Measurements from ENCODE around the gene CISD2.
"Not testable (repeated sequence)": the region's sequence is repeated elsewhere in the genome, so short reads cannot be mapped to it uniquely, and the experiment has no call there.

Gene CISD2

GRCh38 chr4:102862016-102862415 is 6.8 kb upstream of the CISD2 start:
- DNase-seq (ENCODE audit: low read depth, low spot score) = no peak
- Histone ChIP-seq H3K9me3 (ENCODE audit: low read depth, low read length) (no peaks in the 10 kb centered on the region), H3K36me3 (ENCODE audit: insufficient read depth, low read length) (no peaks in the 10 kb centered on the region; the same call in 1 of the 2 replicates), H3K27ac (no peak overlapping the region), H3K9ac (ENCODE audit: insufficient read length) (no peak overlapping the region), H3K4me3 (no peak overlapping the region)
- no peak for TF ChIP-seq EZH2 (IDR thresholded peaks at IDR 0.05)
- no peak for TF ChIP-seq POLR2AphosphoS5 (IDR thresholded peaks at IDR 0.05; ENCODE audit: borderline replicate concordance, low read depth, low read length)

GRCh38 chr4:102862747-102863146 is 6.0 kb upstream of the CISD2 start:
- Histone ChIP-seq H3K27ac (no peak overlapping the region), H3K4me3 (no peak overlapping the region), H3K36me3 (ENCODE audit: insufficient read depth, low read length) (no peaks in the 10 kb centered on the region; the same call in 1 of the 2 replicates), H3K9me3 (ENCODE audit: low read depth, low read length) (no peaks in the 10 kb centered on the region), H3K9ac (ENCODE audit: insufficient read length) (no peak overlapping the region)
- no peak for DNase-seq (ENCODE audit: low read depth, low spot score)
- no peak for TF ChIP-seq EZH2 (IDR thresholded peaks at IDR 0.05)
- TF ChIP-seq FOXP2 (optimal IDR thresholded peaks at IDR 0.05; ENCODE audit: control extremely low read depth, extremely low read length, insufficient read depth) = no peak
- no peak for TF ChIP-seq POLR2AphosphoS5 (IDR thresholded peaks at IDR 0.05; ENCODE audit: borderline replicate concordance, low read depth, low read length)

- H3K4me3 ChIP-seq; H3K27ac ChIP-seq; H3K9ac ChIP-seq (ENCODE audit: insufficient read length); H3K9me3 ChIP-seq (ENCODE audit: low read depth, low read length); H3K36me3 ChIP-seq (ENCODE audit: insufficient read depth, low read length); DNase-seq (ENCODE audit: low read depth, low spot score): not testable (repeated sequence)
Observed at GRCh38 chr4:102865327-102865726, 3.5 kb upstream of the CISD2 start.

- Histone ChIP-seq H3K27ac (peak overlapping the region; percentile 10; the same call in 1 of the 2 replicates), H3K4me3 (peak overlapping the region; percentile 89), H3K9me3 (ENCODE audit: low read depth, low read length) (no peaks in the 10 kb centered on the region), H3K36me3 (ENCODE audit: insufficient read depth, low read length) (no peaks in the 10 kb centered on the region), H3K9ac (ENCODE audit: insufficient read length) (peak overlapping the region; percentile 35)
- TF ChIP-seq POLR2AphosphoS5 (IDR thresholded peaks at IDR 0.05; ENCODE audit: borderline replicate concordance, low read depth, low read length) = no peak
- TF ChIP-seq EZH2 (IDR thresholded peaks at IDR 0.05) = no peak
- TF ChIP-seq FOXP2 (optimal IDR thresholded peaks at IDR 0.05; ENCODE audit: control extremely low read depth, extremely low read length, insufficient read depth) = no peak
- DNase-seq (ENCODE audit: low read depth, low spot score) = no peak
Observed at GRCh38 chr4:102867278-102868152, 1.3 kb upstream of the CISD2 start.

DNA sequence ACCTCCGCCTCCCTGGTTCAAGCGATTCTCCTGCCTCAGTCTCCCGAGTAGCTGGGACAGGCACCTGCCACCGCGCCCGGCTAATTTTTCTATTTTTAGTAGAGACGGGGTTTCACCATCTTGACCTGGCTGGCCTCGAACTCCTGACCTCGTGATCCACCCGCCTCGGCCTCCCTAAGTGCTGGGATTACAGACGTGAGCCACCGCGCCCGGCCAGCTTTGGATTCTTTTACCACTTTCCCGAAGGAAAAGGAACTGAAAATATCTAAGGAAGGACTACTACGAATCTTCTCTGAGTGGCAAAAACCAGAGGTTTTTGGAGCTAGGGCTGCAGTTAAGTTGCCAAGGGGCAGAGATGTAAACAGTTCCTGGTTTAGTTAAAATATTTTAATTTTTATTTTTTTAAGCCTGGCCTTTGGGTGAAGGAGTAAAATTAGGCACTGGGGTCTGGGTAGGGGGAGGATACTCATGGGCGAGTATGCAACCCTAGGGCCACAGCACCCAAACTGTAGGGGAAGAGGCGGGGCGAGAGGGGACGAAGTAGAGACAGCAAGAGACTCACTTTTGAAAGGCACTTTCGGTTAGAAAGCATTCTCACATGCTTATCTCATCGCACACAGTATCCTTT is 525 bp upstream of the CISD2 start:
- Histone ChIP-seq H3K36me3 (ENCODE audit: insufficient read depth, low read length) (peaks cover 7% of the 10 kb centered on the region), H3K27ac (peak overlapping the region; percentile 93), H3K9ac (ENCODE audit: insufficient read length) (peak overlapping the region; percentile 84), H3K4me3 (peak overlapping the region; percentile 89), H3K9me3 (ENCODE audit: low read depth, low read length) (no peaks in the 10 kb centered on the region)
- no peak for DNase-seq (ENCODE audit: low read depth, low spot score)
- TF ChIP-seq POLR2AphosphoS5 (IDR thresholded peaks at IDR 0.05; ENCODE audit: borderline replicate concordance, low read depth, low read length) (no peak), FOXP2 (optimal IDR thresholded peaks at IDR 0.05; ENCODE audit: control extremely low read depth, extremely low read length, insufficient read depth) (no peak), EZH2 (IDR thresholded peaks at IDR 0.05) (no peak)

DNA sequence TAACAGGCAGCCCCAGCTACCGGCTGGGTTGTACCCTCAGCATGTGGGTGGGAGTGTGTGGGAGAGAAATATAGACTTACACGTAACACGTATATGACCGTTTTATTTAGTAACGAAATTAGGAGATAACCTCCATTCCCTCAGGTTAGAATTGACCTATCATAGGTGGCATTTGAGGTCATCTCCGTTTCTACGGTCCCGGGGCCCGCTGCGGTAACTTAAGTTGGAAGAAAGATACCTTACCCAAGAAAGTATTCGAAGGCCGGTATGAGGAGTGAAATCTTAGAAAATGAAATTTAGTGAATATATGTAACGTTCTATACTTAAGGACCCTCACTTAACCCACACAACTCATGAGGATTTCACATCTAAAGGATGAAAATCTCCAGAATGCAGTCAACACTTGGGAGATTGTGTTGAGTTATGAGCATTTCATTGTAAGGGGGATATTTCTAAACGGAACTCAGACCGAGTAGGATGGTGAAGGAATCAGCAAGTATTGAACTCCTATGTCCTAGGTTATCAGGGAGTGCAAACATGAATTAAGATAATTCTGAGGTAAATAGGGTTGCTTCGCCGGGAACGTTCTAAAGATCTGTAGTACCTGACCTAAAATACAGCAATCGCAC is 891 bp downstream of the CISD2 start:
- H3K9ac ChIP-seq (ENCODE audit: insufficient read length) = peak overlapping the region; percentile 84
- H3K27ac ChIP-seq = peak overlapping the region; percentile 93
- TF ChIP-seq POLR2AphosphoS5 (IDR thresholded peaks at IDR 0.05; ENCODE audit: borderline replicate concordance, low read depth, low read length) (no peak), FOXP2 (optimal IDR thresholded peaks at IDR 0.05; ENCODE audit: control extremely low read depth, extremely low read length, insufficient read depth) (no peak), EZH2 (IDR thresholded peaks at IDR 0.05) (no peak)
- DNase-seq (ENCODE audit: low read depth, low spot score) = no peak
- H3K4me3 ChIP-seq = peak overlapping the region; percentile 89
- H3K9me3 ChIP-seq (ENCODE audit: low read depth, low read length) = no peaks in the 10 kb centered on the region
- H3K36me3 ChIP-seq (ENCODE audit: insufficient read depth, low read length) = peaks cover 13% of the 10 kb centered on the region

- H3K36me3 ChIP-seq (ENCODE audit: insufficient read depth, low read length) = peaks cover 33% of the 10 kb centered on the region
- no peak for DNase-seq (ENCODE audit: low read depth, low spot score)
- H3K9me3 ChIP-seq (ENCODE audit: low read depth, low read length) = no peaks in the 10 kb centered on the region
- peak overlapping the region; percentile 9; the same call in 1 of the 2 replicates for H3K27ac ChIP-seq
- peak overlapping the region; percentile 84 for H3K9ac ChIP-seq (ENCODE audit: insufficient read length)
- TF ChIP-seq EZH2 (IDR thresholded peaks at IDR 0.05) = no peak
- no peak for TF ChIP-seq FOXP2 (optimal IDR thresholded peaks at IDR 0.05; ENCODE audit: control extremely low read depth, extremely low read length, insufficient read depth)
- no peak for TF ChIP-seq POLR2AphosphoS5 (IDR thresholded peaks at IDR 0.05; ENCODE audit: borderline replicate concordance, low read depth, low read length)
- H3K4me3 ChIP-seq = peak overlapping the region; percentile 89
Observed at GRCh38 chr4:102871772-102872171, 3.0 kb downstream of the CISD2 start.

DNA sequence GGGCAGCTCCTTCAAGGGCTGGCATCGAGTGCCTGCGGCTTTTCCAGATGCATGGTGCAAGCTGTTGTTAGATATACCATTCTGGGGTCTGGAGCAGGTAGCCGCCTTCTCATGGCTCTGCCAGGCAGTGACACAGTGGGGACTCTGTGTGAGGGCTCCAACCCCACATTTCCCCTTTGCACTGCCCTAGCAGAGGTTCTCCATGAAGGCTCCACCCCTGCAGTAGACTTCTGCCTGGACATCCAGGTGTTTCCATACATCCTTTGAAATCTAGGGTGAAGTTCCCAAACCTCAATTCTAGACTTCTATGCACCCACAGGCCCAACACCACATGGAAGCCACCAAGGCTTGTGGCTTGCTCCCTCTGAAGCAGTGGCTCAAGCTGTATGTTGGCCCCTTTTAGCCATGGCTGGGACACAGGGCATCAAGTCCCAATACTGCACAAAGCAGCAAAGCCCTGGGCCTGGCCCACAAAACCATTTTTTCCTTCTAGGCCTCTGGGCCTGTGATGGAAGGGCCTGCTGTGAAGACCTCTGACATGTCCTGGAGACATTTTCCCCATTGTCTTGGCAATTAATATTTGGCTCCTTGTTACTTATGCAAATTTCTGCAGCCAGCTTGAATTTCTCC is 8.8 kb downstream of the CISD2 start:
- DNase-seq (ENCODE audit: low read depth, low spot score); H3K27ac ChIP-seq; H3K9ac ChIP-seq (ENCODE audit: insufficient read length); H3K9me3 ChIP-seq (ENCODE audit: low read depth, low read length); H3K4me3 ChIP-seq: not testable (repeated sequence)
- peaks cover 44% of the 10 kb centered on the region for H3K36me3 ChIP-seq (ENCODE audit: insufficient read depth, low read length)

GRCh38 chr4:102878349-102878748 is 9.6 kb downstream of the CISD2 start:
- H3K9me3 ChIP-seq (ENCODE audit: low read depth, low read length); H3K9ac ChIP-seq (ENCODE audit: insufficient read length); H3K27ac ChIP-seq; H3K4me3 ChIP-seq; DNase-seq (ENCODE audit: low read depth, low spot score): not testable (repeated sequence)
- H3K36me3 ChIP-seq (ENCODE audit: insufficient read depth, low read length) = peaks cover 37% of the 10 kb centered on the region
